Smooth muscle cell (in vitro differentiated cells): Measurements from ENCODE around the gene GJB6. TPM values are rescaled to one million over a fixed set of nuclear protein-coding genes. Genes with fewer than 3 reads are reported as not detected.

Experiments
- DNase-seq: peaks from one replicate; lab custom pipeline; 2025; ENCODE audit not compliant: unreplicated experiment; lab: John Stamatoyannopoulos, UW
- H2AFZ ChIP-seq: fragments of 200-600 bp; sonication (generic); 2 replicates; pipeline ENCODE4 v1.6.0; 2016; ENCODE audit warnings: antibody characterized with exemption, low read depth, mild to moderate bottlenecking
- H3F3A ChIP-seq: fragments of 200-600 bp; sonication (generic); 2 replicates; pipeline ENCODE4 v1.6.0; 2017; ENCODE audit warnings: antibody characterized with exemption, low read depth
- H3K27ac ChIP-seq: fragments of 200-600 bp; sonication (generic); 2 replicates; pipeline ENCODE4 v1.5.1; 2016; ENCODE audit warnings: low read depth, mild to moderate bottlenecking
- H3K27me3 ChIP-seq: fragments of 200-600 bp; sonication (generic); 2 replicates; pipeline ENCODE4 v1.6.1; 2016; ENCODE audit warnings: low read depth, mild to moderate bottlenecking
- H3K36me3 ChIP-seq: fragments of 200-600 bp; sonication (generic); 2 replicates; pipeline ENCODE4 v1.5.1; 2016; ENCODE audit warnings: low read depth
- H3K4me1 ChIP-seq: fragments of 200-600 bp; sonication (generic); 2 replicates; pipeline ENCODE4 v1.5.1; 2016; ENCODE audit warnings: low read depth
- H3K4me2 ChIP-seq: fragments of 200-600 bp; sonication (generic); 2 replicates; pipeline ENCODE4 v1.6.0; 2016; ENCODE audit warnings: mild to moderate bottlenecking
- H3K4me3 ChIP-seq: fragments of 200-600 bp; sonication (generic); 2 replicates; pipeline ENCODE4 v1.5.1; 2016; ENCODE audit warnings: mild to moderate bottlenecking
- H3K79me2 ChIP-seq: fragments of 200-600 bp; sonication (generic); 2 replicates; pipeline ENCODE4 v1.6.0; 2016; ENCODE audit warnings: low read depth, mild to moderate bottlenecking
- H3K9ac ChIP-seq: fragments of 200-600 bp; sonication (generic); 2 replicates; pipeline ENCODE4 v1.6.0; 2016; ENCODE audit warnings: low read depth
- H3K9me3 ChIP-seq: fragments of 200-600 bp; sonication (generic); replicated peaks from 2 replicates; pipeline ENCODE4 v1.5.1; 2016; ENCODE audit warnings: low read depth
- H4K20me1 ChIP-seq: fragments of 200-600 bp; sonication (generic); 2 replicates; pipeline ENCODE4 v1.6.0; 2016; ENCODE audit warnings: low read depth
- WGBS: methylation state at CpG from one replicate; pipeline ENCODE4 v1.1.7; 2016; ENCODE audit warnings: low lambda C conversion rate; 5-methylcytosine and 5-hydroxymethylcytosine counted together
- polyA plus RNA-seq: library from polyadenylated mRNA; unstranded; fragments of >200 nt; fragmentation: Nextera tagmentation; extraction: Ambion mirVana; gene quantifications from 2 replicates; pipeline ENCODE4 v1.2.1, GENCODE V29; 2016
- total RNA-seq: library from RNA; depleted of rRNA; stranded (reverse); fragments of >200 nt; gene quantifications from 2 replicates; pipeline ENCODE4 v1.2.3, GENCODE V29; 2014
- TF ChIP-seq, protein P1 (sequence below): fragments of 200-600 bp; sonication (generic); IDR thresholded peaks from 2 replicates; pipeline ENCODE4 v1.5.1; 2017; ENCODE audit warnings: borderline replicate concordance, mild to moderate bottlenecking, antibody characterized with exemption; ENCODE audit not compliant: insufficient read depth, poor library complexity, severe bottlenecking

Gene GJB6
- total and polyA plus RNA-seq, 2 experiments from 2014 or later = 8.4 to 55.6 TPM

DNA sequence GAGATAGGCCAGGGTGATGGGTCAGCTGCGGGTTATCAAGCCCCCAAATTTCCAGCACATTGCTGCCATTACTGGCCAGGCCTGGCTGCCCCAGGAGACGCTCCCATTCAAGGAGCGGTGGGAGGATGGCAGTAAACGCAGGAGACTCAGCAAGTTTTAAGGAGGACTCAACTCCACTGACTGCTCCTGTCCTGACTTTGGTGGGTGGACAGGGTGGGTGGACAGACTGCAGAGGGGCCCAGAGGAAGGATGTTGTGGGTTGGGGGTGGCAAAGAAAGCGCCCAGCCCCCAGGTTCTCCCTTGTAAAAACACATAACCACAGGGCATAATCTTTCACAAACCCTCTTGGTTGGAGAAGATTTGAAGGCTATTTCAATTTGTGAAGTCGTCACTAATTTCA is 4.4 kb downstream of the GJB6 start:
- H3K36me3 ChIP-seq = no peaks in the 10 kb centered on the region
- no peak overlapping the region for H3K27ac ChIP-seq
- peaks cover 61% of the 10 kb centered on the region for H3K27me3 ChIP-seq
- H3K9ac ChIP-seq = no peak overlapping the region
- H3K4me2 ChIP-seq = no peak overlapping the region
- H3F3A ChIP-seq = no peaks in the 10 kb centered on the region
- TF ChIP-seq, protein P1, sequence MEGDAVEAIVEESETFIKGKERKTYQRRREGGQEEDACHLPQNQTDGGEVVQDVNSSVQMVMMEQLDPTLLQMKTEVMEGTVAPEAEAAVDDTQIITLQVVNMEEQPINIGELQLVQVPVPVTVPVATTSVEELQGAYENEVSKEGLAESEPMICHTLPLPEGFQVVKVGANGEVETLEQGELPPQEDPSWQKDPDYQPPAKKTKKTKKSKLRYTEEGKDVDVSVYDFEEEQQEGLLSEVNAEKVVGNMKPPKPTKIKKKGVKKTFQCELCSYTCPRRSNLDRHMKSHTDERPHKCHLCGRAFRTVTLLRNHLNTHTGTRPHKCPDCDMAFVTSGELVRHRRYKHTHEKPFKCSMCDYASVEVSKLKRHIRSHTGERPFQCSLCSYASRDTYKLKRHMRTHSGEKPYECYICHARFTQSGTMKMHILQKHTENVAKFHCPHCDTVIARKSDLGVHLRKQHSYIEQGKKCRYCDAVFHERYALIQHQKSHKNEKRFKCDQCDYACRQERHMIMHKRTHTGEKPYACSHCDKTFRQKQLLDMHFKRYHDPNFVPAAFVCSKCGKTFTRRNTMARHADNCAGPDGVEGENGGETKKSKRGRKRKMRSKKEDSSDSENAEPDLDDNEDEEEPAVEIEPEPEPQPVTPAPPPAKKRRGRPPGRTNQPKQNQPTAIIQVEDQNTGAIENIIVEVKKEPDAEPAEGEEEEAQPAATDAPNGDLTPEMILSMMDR = no peak
- no peaks in the 10 kb centered on the region for H4K20me1 ChIP-seq
- H3K9me3 ChIP-seq = no peaks in the 10 kb centered on the region
- no peak overlapping the region for H2AFZ ChIP-seq
- 68% methylated on average over 6 of the region's 6 CpGs for WGBS
- no peak for DNase-seq
- H3K79me2 ChIP-seq = no peaks in the 10 kb centered on the region
- no peak overlapping the region for H3K4me3 ChIP-seq
- H3K4me1 ChIP-seq = peaks cover 6% of the 10 kb centered on the region

DNA sequence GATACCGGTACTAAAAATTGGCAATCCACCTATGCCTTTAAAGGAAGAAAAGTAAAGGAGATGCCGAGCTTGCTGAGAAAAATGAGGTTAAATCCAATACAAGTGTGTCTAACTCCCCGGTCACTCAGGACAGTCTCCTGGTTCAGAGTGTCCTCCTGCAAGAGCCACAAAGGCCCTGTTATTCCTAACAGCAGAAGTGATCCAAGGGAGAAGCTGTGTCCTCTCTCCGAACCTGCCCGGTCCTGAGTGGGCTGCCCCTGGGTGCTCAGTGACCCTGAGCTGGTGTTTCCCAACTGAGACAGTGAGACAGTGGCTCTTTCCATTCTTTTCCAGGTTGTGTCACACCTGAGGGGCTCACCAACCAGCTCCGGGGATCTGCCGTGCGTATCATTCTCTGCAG is 4.8 kb downstream of the GJB6 start:
- Histone ChIP-seq H3K36me3 (no peaks in the 10 kb centered on the region), H3F3A (no peaks in the 10 kb centered on the region), H3K27me3 (peaks cover 57% of the 10 kb centered on the region), H3K4me3 (no peak overlapping the region), H2AFZ (no peak overlapping the region), H3K4me1 (peaks cover 6% of the 10 kb centered on the region), H3K9me3 (no peaks in the 10 kb centered on the region), H3K4me2 (no peak overlapping the region), H3K27ac (no peak overlapping the region), H3K79me2 (no peaks in the 10 kb centered on the region), H3K9ac (no peak overlapping the region), H4K20me1 (no peaks in the 10 kb centered on the region)
- DNase-seq = no peak
- TF ChIP-seq, protein P1 = no peak
- WGBS = 91% methylated on average over 8 of the region's 8 CpGs

DNA sequence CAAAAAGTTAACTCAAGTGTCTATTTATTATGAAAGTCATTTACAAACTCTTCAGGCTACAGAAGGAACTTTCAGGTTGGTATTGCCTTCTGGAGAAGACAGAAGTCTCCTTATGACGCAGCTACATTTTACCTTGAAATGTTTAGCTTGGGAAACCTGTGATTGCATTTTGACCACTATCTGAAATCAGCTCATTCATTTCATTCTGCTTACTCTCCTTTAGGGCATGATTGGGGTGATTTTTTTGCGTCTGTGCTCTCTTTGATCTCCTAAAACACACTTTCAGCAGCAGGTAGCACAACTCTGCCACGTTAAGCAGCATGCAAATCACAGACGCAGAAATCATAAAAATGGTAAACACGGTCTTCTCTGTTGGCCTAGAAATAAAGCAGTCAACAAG is 9.6 kb downstream of the GJB6 start:
- Histone ChIP-seq H3K9me3 (no peaks in the 10 kb centered on the region), H2AFZ (no peak overlapping the region), H3K79me2 (no peaks in the 10 kb centered on the region), H4K20me1 (no peaks in the 10 kb centered on the region), H3K9ac (no peak overlapping the region), H3K4me1 (no peaks in the 10 kb centered on the region), H3K36me3 (no peaks in the 10 kb centered on the region), H3K4me2 (no peak overlapping the region), H3K27ac (no peak overlapping the region), H3K27me3 (peaks cover 27% of the 10 kb centered on the region), H3K4me3 (no peak overlapping the region), H3F3A (no peaks in the 10 kb centered on the region)
- 83% methylated on average over 5 of the region's 5 CpGs for WGBS
- DNase-seq = no peak
- TF ChIP-seq, protein P1 = no peak

DNA sequence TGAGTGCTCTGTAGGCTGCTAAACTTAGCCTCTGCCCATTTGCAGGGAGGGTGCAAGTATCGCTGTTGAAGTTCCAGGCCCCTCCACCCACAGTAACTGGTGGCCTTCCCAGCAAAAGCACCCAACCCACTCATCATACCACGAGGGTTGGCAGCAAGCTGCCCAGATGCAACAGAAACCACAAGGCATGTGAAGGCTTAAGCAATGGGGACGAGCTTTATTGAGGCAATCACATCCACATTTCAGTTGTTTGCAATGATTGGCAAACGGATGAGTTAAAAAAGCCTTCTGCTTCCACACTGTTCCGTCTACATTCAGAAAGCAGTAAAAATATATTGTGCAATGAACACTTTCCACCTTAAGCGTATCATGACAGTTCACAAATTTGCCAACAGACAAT is 10.3 kb downstream of the GJB6 start:
- Histone ChIP-seq H2AFZ (no peak overlapping the region), H3K4me3 (no peak overlapping the region), H3K79me2 (no peaks in the 10 kb centered on the region), H3K4me2 (no peak overlapping the region), H3F3A (no peaks in the 10 kb centered on the region), H3K36me3 (no peaks in the 10 kb centered on the region), H4K20me1 (no peaks in the 10 kb centered on the region), H3K9ac (no peak overlapping the region), H3K27me3 (peaks cover 33% of the 10 kb centered on the region), H3K4me1 (no peaks in the 10 kb centered on the region), H3K27ac (no peak overlapping the region), H3K9me3 (no peaks in the 10 kb centered on the region)
- DNase-seq = no peak
- TF ChIP-seq, protein P1 = no peak
- 54% methylated on average over 6 of the region's 6 CpGs for WGBS
